GM12865 (cell line): ENCODE measurements around the gene SULF2.

Experiments used
- DNase-seq: peaks from one replicate; pipeline ENCODE4 v3.0.0; 2010; ENCODE audit warnings: low read depth
- H3K4me3 ChIP-seq: 2 replicates; pipeline ENCODE4 v1.5.1; 2011; ENCODE audit warnings: mild to moderate bottlenecking, low read depth, low read length, control low read depth
- TF ChIP-seq, protein P1 (sequence below): IDR thresholded peaks from 2 replicates; pipeline ENCODE4 v1.5.1; 2011; ENCODE audit warnings: low read length, control low read depth, low read depth, inconsistent platforms; ENCODE audit not compliant: insufficient read depth; ENCODE audit errors: missing control alignments

Gene SULF2

DNA sequence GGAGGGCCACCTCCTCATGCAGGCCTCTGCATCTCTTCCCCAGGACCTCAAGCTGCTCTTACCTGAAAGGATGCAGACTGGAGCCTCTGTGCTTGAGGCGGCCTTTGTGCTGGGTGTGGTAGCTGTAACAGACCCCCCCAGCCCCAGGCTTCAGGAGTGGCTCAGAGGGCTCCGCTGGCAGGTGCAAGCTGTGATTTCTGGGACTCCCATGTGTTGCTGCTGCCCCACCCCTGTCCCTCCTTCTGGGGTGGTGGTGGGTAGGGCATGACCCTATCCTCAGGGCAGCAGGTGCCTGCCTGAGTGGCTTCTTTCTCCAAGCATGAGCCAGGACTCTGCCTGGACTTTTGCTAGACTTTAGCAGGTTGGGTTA, 121.2 kb downstream of the SULF2 start:
- no peak overlapping the region for H3K4me3 ChIP-seq
- TF ChIP-seq, protein P1, sequence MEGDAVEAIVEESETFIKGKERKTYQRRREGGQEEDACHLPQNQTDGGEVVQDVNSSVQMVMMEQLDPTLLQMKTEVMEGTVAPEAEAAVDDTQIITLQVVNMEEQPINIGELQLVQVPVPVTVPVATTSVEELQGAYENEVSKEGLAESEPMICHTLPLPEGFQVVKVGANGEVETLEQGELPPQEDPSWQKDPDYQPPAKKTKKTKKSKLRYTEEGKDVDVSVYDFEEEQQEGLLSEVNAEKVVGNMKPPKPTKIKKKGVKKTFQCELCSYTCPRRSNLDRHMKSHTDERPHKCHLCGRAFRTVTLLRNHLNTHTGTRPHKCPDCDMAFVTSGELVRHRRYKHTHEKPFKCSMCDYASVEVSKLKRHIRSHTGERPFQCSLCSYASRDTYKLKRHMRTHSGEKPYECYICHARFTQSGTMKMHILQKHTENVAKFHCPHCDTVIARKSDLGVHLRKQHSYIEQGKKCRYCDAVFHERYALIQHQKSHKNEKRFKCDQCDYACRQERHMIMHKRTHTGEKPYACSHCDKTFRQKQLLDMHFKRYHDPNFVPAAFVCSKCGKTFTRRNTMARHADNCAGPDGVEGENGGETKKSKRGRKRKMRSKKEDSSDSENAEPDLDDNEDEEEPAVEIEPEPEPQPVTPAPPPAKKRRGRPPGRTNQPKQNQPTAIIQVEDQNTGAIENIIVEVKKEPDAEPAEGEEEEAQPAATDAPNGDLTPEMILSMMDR: no peak
- no peak for DNase-seq

DNA sequence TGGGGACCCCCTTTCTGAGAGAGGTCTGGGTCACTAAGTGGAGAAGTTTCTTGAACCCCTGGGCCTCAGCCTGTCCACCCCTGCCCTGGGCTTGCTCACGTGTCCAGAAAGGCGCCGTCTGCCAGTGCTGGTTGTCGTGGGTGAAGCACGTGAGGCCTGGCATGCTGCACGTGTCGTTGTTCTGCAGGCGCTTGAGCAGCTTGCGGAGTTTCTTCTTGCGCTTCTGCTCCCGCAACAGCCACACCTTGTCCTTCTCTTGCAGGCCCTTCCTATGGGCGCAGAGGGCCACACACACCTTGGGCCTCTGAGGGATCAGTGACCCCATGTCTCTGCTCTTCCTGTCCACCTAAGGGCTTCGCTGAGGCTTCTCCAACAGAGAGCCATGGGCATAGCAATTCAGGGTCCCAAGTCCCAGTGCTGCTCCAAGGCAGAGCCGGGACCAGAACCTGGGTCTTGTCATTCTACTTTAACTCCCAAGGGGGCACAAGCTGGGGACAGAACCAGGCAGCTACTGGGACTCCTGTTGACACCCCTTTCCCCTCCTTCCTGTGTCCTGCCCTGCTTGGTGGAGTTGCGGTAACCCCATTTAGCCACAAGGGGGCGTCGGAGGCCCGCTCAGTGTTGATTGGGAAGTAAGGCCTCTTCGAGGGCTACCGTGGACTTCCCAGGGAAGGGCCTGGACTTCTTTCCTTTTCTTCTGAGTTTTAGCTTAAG, 121.8 kb downstream of the SULF2 start:
- TF ChIP-seq, protein P1: peak; percentile 97
- no peak overlapping the region for H3K4me3 ChIP-seq
- peak; percentile 78 for DNase-seq

DNA sequence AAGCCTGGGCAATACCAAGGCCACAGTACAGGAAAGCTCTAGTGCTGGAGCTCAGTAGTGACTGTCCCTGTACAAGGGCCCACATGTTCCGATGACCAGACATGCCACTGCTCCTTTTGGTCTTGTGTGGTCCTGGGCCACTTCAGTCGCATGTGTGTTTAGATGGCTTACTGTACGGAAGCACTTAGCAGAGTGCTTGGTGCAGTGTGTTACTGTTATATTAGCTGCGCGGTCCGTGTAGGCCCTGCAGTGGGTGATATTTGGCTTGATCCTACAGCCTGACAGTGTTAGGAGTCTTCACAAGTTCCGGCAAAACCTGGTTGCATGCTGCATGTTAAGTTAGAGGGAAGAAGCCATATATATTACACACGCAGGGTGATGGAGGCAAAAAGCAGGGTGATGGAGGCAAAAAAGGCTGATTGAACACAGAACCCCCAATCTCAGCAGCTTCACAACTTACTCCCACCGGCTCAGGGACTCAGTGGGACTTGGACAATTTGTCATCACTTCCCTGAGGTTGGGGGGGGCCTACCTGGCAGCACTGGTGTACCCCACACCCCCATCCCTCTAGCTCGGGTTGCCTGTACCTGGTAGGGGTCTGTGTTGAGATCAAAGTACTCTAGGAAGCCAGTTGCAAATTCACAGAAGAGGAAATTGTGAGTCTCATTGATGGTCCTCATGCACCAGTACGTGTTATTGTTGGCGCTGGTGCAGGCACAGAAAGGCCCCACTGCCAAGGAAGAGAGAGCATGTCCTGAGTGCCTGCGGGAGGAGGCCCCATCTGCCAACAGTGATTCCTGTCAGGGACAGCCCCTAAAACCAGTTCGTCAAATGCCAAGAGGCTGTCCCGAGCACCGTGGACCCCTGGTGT, 122.6 kb downstream of the SULF2 start:
- no peak for DNase-seq
- TF ChIP-seq, protein P1: no peak
- H3K4me3 ChIP-seq: no peak overlapping the region

DNA sequence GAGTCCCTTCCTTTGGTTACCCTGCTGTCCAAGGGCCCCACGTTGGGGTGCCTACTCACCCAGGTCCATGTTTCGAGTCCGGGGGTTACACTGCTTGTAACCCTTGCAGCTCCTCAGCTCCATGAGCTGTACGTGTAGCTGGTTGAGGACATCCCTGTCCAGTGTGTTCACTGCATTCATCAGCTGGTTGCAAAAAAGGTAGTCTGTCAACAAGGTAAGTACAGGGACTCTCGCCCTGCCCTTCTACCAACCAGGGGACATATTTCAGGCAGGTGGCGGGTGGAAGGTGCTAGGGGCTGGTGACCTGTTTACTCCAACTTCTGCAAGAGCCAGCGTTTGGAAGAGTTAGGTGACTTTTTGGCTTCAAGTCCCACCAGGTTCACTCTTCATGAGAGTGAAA, 123.6 kb downstream of the SULF2 start:
- no peak overlapping the region for H3K4me3 ChIP-seq
- DNase-seq: no peak
- TF ChIP-seq, protein P1: no peak

DNA sequence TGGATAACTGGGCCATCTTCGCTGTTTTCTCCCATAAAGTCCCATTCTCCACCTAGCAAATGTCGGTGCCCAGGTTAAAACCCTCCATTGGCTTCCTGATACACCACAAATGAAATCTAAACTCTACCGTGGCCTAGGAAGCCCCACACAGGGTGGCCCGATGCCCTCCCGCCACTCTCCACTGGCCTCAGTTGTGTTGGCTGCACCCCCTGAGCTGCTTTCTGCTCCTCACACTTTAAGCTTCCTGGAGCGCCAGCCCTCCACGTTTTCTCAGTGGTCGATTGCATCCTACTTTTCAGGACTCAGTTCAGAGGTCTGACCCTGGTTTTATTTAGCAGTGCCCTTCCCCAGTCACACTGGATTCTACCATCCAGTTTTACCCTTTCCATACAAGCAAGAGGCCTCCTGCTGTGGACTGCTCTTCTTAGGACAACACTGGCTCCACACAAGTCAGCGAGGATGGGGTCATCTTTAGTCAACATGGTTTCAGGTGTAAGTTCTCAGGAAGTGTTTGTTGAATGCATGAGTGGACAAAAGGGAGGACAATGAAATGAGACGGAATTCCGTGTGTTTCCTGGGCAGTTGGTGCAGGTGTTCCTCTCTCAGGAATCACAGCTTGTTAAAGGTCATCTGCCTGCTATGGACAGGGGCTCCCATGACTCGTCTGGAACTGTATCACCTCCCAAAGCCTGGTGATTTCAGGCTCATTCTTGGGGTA, 124.1 kb downstream of the SULF2 start:
- DNase-seq: no peak
- H3K4me3 ChIP-seq: no peak overlapping the region
- TF ChIP-seq, protein P1: no peak

DNA sequence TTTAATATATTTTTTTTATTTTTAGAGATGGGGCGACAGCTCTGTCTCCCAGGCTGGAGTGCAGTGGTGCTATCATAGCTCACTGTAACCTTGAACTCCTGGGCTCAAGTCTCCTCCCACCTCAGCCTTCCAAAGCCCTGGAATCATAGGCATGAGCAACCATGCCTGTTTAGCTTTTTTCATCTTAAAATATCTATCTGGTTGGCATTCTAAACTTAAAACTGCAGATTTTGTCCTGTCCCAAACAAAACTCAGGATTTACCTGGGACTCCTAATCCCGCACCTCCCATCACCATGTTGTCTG, 124.7 kb downstream of the SULF2 start:
- TF ChIP-seq, protein P1: no peak
- no peak overlapping the region for H3K4me3 ChIP-seq
- DNase-seq: no peak
